Lower leg skin (tissue), 3 donors: ENCODE measurements around the gene CLMN.

Experiments used
- CTCF ChIP-seq, 3 donors: fragments of 450-650 bp; IDR thresholded peaks; one replicate each; pipeline ENCODE4 v1.5.1; 2016; ENCODE audit warnings: antibody characterized with exemption in 3 of 3, mild to moderate bottlenecking in 3 of 3, moderate library complexity in 2 of 3
- POLR2A ChIP-seq, 2 donors: fragments of 450-650 bp; IDR thresholded peaks; one replicate each; pipeline ENCODE4 v1.6.1; 2016 to 2017; ENCODE audit warnings: antibody characterized with exemption in 2 of 2, mild to moderate bottlenecking in 1 of 2, moderate library complexity in 1 of 2

- TF ChIP-seq CTCF (IDR thresholded peaks at IDR 0.05), result no peak
- no peak for TF ChIP-seq POLR2A (IDR thresholded peaks at IDR 0.05)
Observed at GRCh38 chr14:95213774-95214173, 105.9 kb downstream of the CLMN start.
